HG03175 (cell line): ENCODE data around the gene METRNL.
A peak's percentile ranks its signal among the peaks of the same experiment; 100 is the strongest.
"Not testable (repeated sequence)": the region's sequence is repeated elsewhere in the genome, so short reads cannot be mapped to it uniquely, and the experiment has no call there.

Source experiments
- ATAC-seq: cut with Tn5 transposase; IDR thresholded peaks from one replicate; pipeline ENCODE4 v1.9.1; 2021; ENCODE audit warnings: mild to moderate bottlenecking, moderate library complexity; ENCODE audit not compliant: unreplicated experiment

METRNL gene, protein sequence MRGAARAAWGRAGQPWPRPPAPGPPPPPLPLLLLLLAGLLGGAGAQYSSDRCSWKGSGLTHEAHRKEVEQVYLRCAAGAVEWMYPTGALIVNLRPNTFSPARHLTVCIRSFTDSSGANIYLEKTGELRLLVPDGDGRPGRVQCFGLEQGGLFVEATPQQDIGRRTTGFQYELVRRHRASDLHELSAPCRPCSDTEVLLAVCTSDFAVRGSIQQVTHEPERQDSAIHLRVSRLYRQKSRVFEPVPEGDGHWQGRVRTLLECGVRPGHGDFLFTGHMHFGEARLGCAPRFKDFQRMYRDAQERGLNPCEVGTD

DNA sequence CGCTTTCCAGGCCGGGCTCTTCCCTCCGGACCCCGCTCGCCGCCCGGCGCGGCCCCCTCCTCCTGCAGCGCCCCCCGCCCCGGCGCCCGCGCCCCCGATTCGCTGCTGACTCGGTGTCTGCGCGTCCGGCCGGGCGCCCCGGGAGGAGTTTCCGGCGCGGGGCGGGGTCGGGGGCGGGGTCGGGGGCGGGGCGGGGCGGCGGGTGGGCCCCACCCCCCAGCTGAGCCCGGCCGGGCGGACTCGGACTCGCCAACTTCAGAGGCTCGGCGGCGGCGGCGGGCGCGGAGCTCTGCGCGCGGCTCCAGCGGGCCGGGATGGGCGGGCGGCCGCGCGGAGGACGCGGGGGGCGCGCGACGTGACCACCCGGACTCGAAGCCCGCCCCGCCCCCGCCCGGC, at the start of gene METRNL:
METRNL (plus strand) TSS at position 258 of the 396 bp plus-strand sequence. CDS start 207 bp downstream, outside the sequence.
- peak; percentile 44 for ATAC-seq

- no peak for ATAC-seq
Measured at GRCh38 chr17:83030432-83030831, 49.0 kb upstream of the METRNL start.

GRCh38 chr17:83031321-83031945, 48.0 kb upstream of the METRNL start:
- ATAC-seq, result no peak

DNA sequence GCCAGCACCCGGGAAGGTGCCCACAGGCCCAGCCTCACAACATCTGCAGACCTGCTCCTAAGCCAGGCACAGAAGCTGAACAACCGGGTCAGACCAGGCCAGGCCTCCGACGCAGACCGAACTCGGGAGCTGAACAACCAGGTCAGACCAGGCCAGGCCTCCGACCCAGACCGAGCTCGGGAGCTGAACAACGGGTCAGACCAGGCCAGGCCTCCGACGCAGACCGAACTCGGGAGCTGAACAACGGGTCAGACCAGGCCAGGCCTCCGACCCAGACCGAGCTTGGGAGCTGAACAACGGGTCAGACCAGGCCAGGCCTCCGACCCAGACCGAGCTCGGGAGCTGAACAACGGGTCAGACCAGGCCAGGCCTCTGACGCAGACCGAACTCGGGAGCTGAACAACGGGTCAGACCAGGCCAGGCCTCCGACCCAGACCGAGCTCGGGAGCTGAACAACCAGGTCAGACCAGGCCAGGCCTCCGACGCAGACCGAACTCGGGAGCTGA, 47.4 kb upstream of the METRNL start:
- ATAC-seq, result not testable (repeated sequence)

GRCh38 chr17:83032781-83033180, 46.6 kb upstream of the METRNL start:
- no peak for ATAC-seq

DNA sequence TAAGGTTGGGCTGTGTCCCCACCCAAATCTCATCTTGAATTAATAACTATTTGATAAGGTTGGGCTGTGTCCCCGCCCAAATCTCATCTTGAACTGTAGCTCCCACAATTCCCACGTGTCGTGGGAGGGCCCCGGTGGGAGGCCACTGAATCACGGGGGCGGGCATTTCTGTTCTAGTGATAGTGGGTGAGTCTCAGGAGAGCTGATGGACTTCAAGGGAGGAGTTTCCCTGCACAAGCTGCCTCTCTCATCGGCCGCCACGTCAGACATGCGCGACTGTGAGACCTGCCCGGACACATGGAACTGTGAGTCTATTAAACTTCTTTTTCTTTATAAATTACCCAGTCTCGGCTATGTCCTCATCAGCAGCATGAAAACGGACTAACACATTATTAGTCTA, 44.9 kb upstream of the METRNL start:
- no peak for ATAC-seq

GRCh38 chr17:83035722-83036121, 43.7 kb upstream of the METRNL start:
- no peak for ATAC-seq

DNA sequence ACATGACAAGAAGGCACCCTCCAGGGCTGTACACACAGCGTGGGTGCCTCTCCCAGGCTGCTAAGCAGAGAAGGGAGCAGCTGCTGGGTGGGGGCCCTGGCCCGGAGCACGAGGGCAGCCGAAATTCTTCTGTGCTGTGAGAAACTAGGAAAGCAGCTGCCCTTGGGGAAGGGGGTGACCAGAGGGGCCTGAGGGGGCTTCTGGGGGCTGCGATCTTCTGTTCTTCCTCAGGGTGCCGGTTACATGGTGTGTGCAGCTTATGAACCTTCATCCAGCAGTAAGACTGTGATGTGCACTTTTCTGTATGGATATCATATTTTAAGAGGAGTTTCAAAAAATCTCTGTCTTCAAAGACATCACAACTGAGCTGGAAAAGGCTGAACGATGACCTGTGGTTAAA, 43.2 kb upstream of the METRNL start:
- no peak for ATAC-seq

GRCh38 chr17:83036666-83037065, 42.7 kb upstream of the METRNL start:
- no peak for ATAC-seq

DNA sequence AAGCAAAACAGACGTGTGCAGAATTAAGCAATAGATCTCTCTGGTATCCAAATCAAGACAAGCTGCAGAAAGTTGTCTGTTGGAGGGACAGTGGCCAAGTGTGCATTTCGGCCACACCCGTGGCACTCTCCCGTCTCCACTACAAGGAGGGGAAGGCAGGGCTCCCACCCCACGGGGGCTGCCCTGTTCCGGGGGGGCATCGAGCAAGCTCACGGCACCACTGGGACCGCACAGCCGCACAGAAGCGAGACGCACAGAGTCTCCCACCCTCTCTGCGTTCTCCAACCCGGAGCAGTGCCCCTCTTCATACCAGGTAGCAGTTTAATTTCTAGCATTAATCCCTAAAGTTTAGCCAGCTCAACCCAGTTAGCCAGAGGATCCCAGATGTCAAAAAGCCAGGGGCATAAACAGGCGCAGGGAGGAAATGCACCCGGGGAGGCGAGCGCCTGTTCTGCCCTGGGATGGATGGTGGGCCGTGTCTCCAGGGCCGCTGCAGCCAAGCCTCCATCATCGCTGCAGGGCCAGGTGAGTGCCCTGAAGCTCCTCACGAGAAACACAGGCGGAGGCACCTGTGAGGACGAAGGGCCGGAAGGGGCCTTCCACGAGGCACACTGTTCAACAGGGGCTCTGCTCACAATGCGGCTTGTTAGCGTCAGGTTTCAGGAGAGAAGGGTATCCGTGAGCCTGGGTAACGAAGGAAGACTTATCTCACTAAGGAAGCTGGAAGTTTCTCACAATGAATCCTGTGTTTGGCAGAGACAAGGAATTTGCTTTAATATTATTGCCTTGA, 42.1 kb upstream of the METRNL start:
- no peak for ATAC-seq

GRCh38 chr17:83037874-83038165, 41.6 kb upstream of the METRNL start:
- ATAC-seq, result no peak

DNA sequence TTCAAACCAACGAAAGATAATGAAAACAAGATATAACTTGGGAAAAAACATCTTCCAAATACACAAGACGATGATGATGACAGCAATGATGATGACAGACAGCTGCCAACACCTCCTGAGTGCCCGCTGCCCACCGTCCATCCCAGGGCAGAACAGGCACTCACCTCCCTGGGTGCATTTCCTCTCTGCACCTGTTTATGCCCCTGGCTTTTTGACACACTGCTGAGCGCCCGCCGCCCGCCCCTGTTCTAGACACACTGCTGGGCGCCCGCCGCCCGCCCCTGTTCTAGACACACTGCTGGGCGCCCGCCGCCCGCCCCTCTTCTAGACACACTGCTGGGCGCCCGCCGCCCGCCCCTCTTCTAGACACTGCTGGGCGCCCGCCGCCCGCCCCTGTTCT, 40.4 kb upstream of the METRNL start:
- not testable (repeated sequence) for ATAC-seq

GRCh38 chr17:83041305-83041704, 38.1 kb upstream of the METRNL start:
- no peak for ATAC-seq

GRCh38 chr17:83042522-83043158, 36.8 kb upstream of the METRNL start:
- ATAC-seq, result no peak

DNA sequence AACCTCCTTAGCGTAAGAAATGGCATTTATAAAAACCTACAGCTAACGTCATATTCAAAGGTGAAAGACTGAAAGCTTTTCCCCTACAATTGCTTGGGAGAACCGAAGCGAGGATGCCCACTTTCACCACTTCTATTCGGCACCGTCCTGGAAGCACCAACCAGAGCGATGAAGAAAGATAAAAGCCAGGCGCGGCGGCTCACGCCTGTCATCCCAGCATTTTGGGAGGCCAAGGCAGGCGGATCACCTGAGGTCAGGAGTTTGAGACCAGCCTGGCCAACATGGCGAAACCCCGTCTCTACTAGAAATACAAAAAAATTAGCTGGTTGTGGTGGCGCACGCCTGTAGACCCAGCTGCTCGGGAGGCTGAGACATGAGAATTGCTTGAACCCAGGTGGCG, 34.9 kb upstream of the METRNL start:
- ATAC-seq, result not testable (repeated sequence)

DNA sequence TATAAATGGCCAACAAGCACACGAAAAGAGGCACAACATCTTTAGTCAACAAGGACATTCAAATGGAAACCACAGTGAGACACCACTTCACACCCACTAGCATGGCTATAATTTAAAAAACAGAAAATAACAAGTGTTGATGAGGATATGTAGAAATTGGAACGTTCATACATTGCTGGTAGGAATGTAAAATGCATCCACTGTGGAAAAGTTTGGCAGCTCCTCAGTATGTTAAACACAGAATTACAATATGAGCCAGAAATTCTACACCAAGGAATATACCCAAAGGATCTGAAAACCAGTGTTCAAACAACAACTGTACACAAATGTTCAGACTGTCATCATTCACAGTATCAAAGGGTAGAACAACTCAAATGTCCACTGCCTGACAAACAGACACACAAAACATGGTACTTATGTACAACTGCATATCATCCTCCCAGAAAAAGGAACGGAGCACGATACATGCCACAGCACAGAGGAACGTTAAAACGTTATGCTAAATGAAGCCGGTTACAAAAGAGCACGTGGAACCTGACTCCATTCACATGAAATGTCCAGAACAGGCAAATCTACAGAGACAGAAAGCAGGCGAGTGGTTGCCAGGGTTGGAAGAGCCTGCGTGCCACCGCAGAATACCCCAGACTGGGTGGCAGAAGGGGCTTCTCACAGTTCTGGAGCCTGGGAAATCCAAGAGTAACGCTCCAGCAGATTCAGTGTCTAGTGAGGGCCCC, 32.8 kb upstream of the METRNL start:
- ATAC-seq, result no peak

GRCh38 chr17:83047182-83047478, 32.3 kb upstream of the METRNL start:
- no peak for ATAC-seq

GRCh38 chr17:83047818-83048475, 31.5 kb upstream of the METRNL start:
- not testable (repeated sequence) for ATAC-seq

DNA sequence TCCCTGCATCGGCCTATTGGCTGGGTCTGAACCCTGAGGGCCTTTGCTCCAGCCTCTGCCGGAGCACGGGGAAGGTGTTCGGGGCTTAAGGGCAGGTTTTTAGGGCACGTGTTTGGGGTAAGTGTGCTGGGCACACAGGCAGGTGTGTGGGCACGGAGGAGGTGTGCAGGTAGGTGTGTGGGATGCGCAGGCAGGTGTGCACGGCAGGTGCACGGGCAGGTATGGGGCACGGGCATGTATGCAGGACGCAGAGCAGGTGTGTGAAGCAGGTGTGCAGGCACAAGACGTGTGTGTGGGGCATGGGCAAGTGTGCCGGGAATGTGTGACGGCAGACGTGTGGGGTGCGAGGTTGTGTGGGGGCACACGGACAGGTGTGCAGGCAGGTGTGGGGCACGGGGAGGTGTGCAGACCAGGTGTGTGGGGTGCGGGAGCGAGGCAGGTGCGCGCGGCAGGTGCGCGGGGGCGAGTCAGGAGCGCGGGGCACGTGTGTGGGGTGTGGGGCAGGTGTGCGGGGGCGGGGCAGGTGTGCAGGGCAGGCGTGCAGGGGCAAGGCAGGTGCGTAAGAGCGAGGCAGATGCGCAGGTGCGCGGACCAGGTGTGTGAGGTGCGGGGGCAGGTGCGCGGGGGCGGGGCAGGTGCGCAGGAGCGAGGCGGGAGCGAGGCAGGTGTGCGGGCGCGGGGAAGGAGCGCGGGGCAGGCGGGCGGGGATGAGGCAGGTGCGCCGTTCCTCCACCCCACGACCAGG, 28.6 kb upstream of the METRNL start:
- ATAC-seq, result no peak
